ENCODE results near the gene WDCP.
"Not testable (repeated sequence)": the region's sequence is repeated elsewhere in the genome, so short reads cannot be mapped to it uniquely, and the experiment has no call there.

The WDCP gene

GRCh38 chr2:24049485-24050021, 2.4 kb upstream of the WDCP start, which contains the start of gene FKBP1B:
Gene FKBP1B (plus strand): TSS chr2:24049741. CDS start chr2:24049850, 109 bp downstream.
- H3K4me3 ChIP-seq (ENCODE audit: low read depth, low read length) = peak within 1 kb of the TSS; percentile 23; the same call in 1 of the 2 replicates
- DNase-seq (ENCODE audit: low read depth) = no peak
- no peak for TF ChIP-seq CTCF (IDR thresholded peaks at IDR 0.05; ENCODE audit: control insufficient read depth, extremely low read depth, insufficient read depth)

GRCh38 chr2:24048769-24049484, 1.7 kb upstream of the WDCP start:
- no peak for DNase-seq (ENCODE audit: low read depth)
- H3K4me3 ChIP-seq (ENCODE audit: low read depth, low read length) = peak overlapping the region; percentile 23; the same call in 1 of the 2 replicates
- no peak for TF ChIP-seq CTCF (IDR thresholded peaks at IDR 0.05; ENCODE audit: control insufficient read depth, extremely low read depth, insufficient read depth)

- H3K4me3 ChIP-seq (ENCODE audit: low read depth, low read length) = peak overlapping the region; percentile 91
- no peak for TF ChIP-seq CTCF (IDR thresholded peaks at IDR 0.05; ENCODE audit: control insufficient read depth, extremely low read depth, insufficient read depth)
- no peak for DNase-seq (ENCODE audit: low read depth)
Measured at GRCh38 chr2:24047703-24048033, 477 bp upstream of the WDCP start.

- no peak for DNase-seq (ENCODE audit: low read depth)
- no peak for TF ChIP-seq CTCF (IDR thresholded peaks at IDR 0.05; ENCODE audit: control insufficient read depth, extremely low read depth, insufficient read depth)
- peak overlapping the region; percentile 91 for H3K4me3 ChIP-seq (ENCODE audit: low read depth, low read length)
Measured at GRCh38 chr2:24046599-24046929, 627 bp downstream of the WDCP start.

- DNase-seq (ENCODE audit: low read depth) = no peak
- peak overlapping the region; percentile 91 for H3K4me3 ChIP-seq (ENCODE audit: low read depth, low read length)
- no peak for TF ChIP-seq CTCF (IDR thresholded peaks at IDR 0.05; ENCODE audit: control insufficient read depth, extremely low read depth, insufficient read depth)
Measured at GRCh38 chr2:24045511-24046508, 1.4 kb downstream of the WDCP start.

GRCh38 chr2:24043133-24043532, 4.1 kb downstream of the WDCP start:
- not testable (repeated sequence) for H3K4me3 ChIP-seq (ENCODE audit: low read depth, low read length); DNase-seq (ENCODE audit: low read depth)

- DNase-seq (ENCODE audit: low read depth) = no peak
- TF ChIP-seq CTCF (IDR thresholded peaks at IDR 0.05; ENCODE audit: control insufficient read depth, extremely low read depth, insufficient read depth) = no peak
- no peak overlapping the region for H3K4me3 ChIP-seq (ENCODE audit: low read depth, low read length)
Measured at GRCh38 chr2:24040511-24040910, 6.7 kb downstream of the WDCP start.
